Measurements from ENCODE around the gene NUDT19.

- TF ChIP-seq CTCF (IDR thresholded peaks at IDR 0.05), result no peak
- no peak for TF ChIP-seq POLR2A (IDR thresholded peaks at IDR 0.05)
- TF ChIP-seq EP300 (IDR thresholded peaks at IDR 0.05), result no peak
Observed at GRCh38 chr19:32671883-32672593, 19.6 kb upstream of the NUDT19 start.

All from ovary (tissue), 3 donors.